Osteoblast (primary cell): ENCODE measurements around the gene UPK1A. TPM values are rescaled to one million over a fixed set of nuclear protein-coding genes. Genes with fewer than 3 reads are reported as not detected.
A peak's percentile ranks its signal among the peaks of the same experiment; 100 is the strongest.

ENCODE experiments used
- DNase-seq: peaks from one replicate; pipeline ENCODE4 v3.0.0; 2011; ENCODE audit warnings: low spot score, mixed read lengths; ENCODE audit not compliant: insufficient read length; ENCODE audit errors: missing footprints
- H2AFZ ChIP-seq: 2 replicates; pipeline ENCODE4 v1.6.0; 2011; ENCODE audit warnings: mild to moderate bottlenecking, low read length
- H3K27ac ChIP-seq: 2 replicates; pipeline ENCODE4 v1.5.1; 2011; ENCODE audit warnings: mild to moderate bottlenecking, low read depth, low read length, moderate library complexity
- H3K27me3 ChIP-seq: 2 replicates; pipeline ENCODE4 v1.6.0; 2012; ENCODE audit warnings: mild to moderate bottlenecking, control low read depth, inconsistent platforms, low read length, moderate library complexity; ENCODE audit not compliant: insufficient read depth
- H3K36me3 ChIP-seq: 2 replicates; pipeline ENCODE4 v1.5.1; 2011; ENCODE audit warnings: mild to moderate bottlenecking, low read length, control low read depth, moderate library complexity; ENCODE audit not compliant: insufficient read depth
- H3K4me1 ChIP-seq: 2 replicates; pipeline ENCODE4 v1.5.1; 2011; ENCODE audit warnings: mild to moderate bottlenecking, low read length, control low read depth, moderate library complexity; ENCODE audit not compliant: insufficient read depth
- H3K4me2 ChIP-seq: 2 replicates; pipeline ENCODE4 v1.6.0; 2011; ENCODE audit warnings: mild to moderate bottlenecking, low read length; ENCODE audit not compliant: insufficient read depth
- H3K4me3 ChIP-seq: fragments of 200-600 bp; sonication (generic); 3 replicates; pipeline ENCODE4 v1.5.1; 2012; ENCODE audit warnings: mild to moderate bottlenecking, low read length, inconsistent platforms; ENCODE audit not compliant: insufficient read depth
- H3K79me2 ChIP-seq: 2 replicates; pipeline ENCODE4 v1.6.0; 2012; ENCODE audit warnings: mild to moderate bottlenecking, low read length, control low read depth, inconsistent platforms; ENCODE audit not compliant: insufficient read depth
- H3K9me3 ChIP-seq: 2 replicates; pipeline ENCODE4 v1.5.1; 2011; ENCODE audit warnings: low read depth, low read length, control low read depth
- H4K20me1 ChIP-seq: 2 replicates; pipeline ENCODE4 v1.6.0; 2012; ENCODE audit warnings: mild to moderate bottlenecking, low read length, control low read depth; ENCODE audit not compliant: insufficient read depth
- CTCF ChIP-seq: IDR thresholded peaks from 2 replicates; pipeline ENCODE4 v1.5.1; 2011; ENCODE audit warnings: mild to moderate bottlenecking, low read depth, low read length, moderate library complexity; ENCODE audit errors: extremely low read depth
- total RNA-seq: library from RNA; depleted of rRNA; stranded (reverse); fragments of >200 nt; gene quantifications from 2 replicates; pipeline ENCODE4 v1.2.3, GENCODE V29; 2012

Gene UPK1A
- total RNA-seq, 1 donor, result not detected

GRCh38 chr19:35628264-35628564 lies 38.1 kb upstream of the UPK1A start:
- Histone ChIP-seq H3K4me2 (peak overlapping the region; percentile 99), H3K9me3 (no peaks in the 10 kb centered on the region), H3K27ac (peak overlapping the region; percentile 88), H2AFZ (peak overlapping the region; percentile 93), H3K79me2 (peaks cover 17% of the 10 kb centered on the region), H3K27me3 (no peaks in the 10 kb centered on the region), H3K4me1 (peaks cover 14% of the 10 kb centered on the region), H4K20me1 (no peaks in the 10 kb centered on the region), H3K4me3 (peak overlapping the region; percentile 98), H3K36me3 (peaks cover 26% of the 10 kb centered on the region)
- no peak for TF ChIP-seq CTCF
- peak; percentile 70 for DNase-seq

GRCh38 chr19:35628565-35629331 lies 37.6 kb upstream of the UPK1A start, which contains the start of gene RBM42:
RBM42 (plus strand) TSS chr19:35629036; CDS start chr19:35629154, 118 bp downstream.
- peaks cover 30% of the 10 kb centered on the region for H3K36me3 ChIP-seq
- H3K79me2 ChIP-seq, result peaks cover 17% of the 10 kb centered on the region
- H3K4me1 ChIP-seq, result peaks cover 14% of the 10 kb centered on the region
- peak within 1 kb of the TSS; percentile 93 for H2AFZ ChIP-seq
- no peaks in the 10 kb centered on the region for H3K9me3 ChIP-seq
- H3K4me2 ChIP-seq, result peak within 1 kb of the TSS; percentile 99
- H3K27ac ChIP-seq, result peak within 1 kb of the TSS; percentile 88
- peak; percentile 100 for DNase-seq
- H3K27me3 ChIP-seq, result no peaks in the 10 kb centered on the region
- TF ChIP-seq CTCF, result no peak
- peak within 1 kb of the TSS; percentile 98 for H3K4me3 ChIP-seq
- H4K20me1 ChIP-seq, result no peaks in the 10 kb centered on the region

- no peaks in the 10 kb centered on the region for H3K27me3 ChIP-seq
- peaks cover 35% of the 10 kb centered on the region for H3K36me3 ChIP-seq
- H3K4me1 ChIP-seq, result peaks cover 14% of the 10 kb centered on the region
- peak overlapping the region; percentile 98 for H3K4me3 ChIP-seq
- TF ChIP-seq CTCF, result no peak
- no peaks in the 10 kb centered on the region for H3K9me3 ChIP-seq
- H2AFZ ChIP-seq, result peak overlapping the region; percentile 89
- peaks cover 17% of the 10 kb centered on the region for H3K79me2 ChIP-seq
- peak; percentile 68 for DNase-seq
- peak overlapping the region; percentile 93 for H3K4me2 ChIP-seq
- H3K27ac ChIP-seq, result peak overlapping the region; percentile 88
- no peaks in the 10 kb centered on the region for H4K20me1 ChIP-seq
Observed at GRCh38 chr19:35629332-35629633, 37.0 kb upstream of the UPK1A start.

- H3K27ac ChIP-seq, result no peak overlapping the region
- H4K20me1 ChIP-seq, result no peaks in the 10 kb centered on the region
- no peak overlapping the region for H2AFZ ChIP-seq
- no peak for TF ChIP-seq CTCF
- H3K36me3 ChIP-seq, result peaks cover 63% of the 10 kb centered on the region
- H3K9me3 ChIP-seq, result no peaks in the 10 kb centered on the region
- no peaks in the 10 kb centered on the region for H3K27me3 ChIP-seq
- peak; percentile 55 for DNase-seq
- H3K4me3 ChIP-seq, result no peak overlapping the region
- H3K4me1 ChIP-seq, result peaks cover 8% of the 10 kb centered on the region
- H3K79me2 ChIP-seq, result peaks cover 17% of the 10 kb centered on the region
- H3K4me2 ChIP-seq, result no peak overlapping the region
Observed at GRCh38 chr19:35633727-35634440, 32.4 kb upstream of the UPK1A start.
